Measurements from ENCODE around the gene FGF19.

FGF19 gene

GRCh38 chr11:69702769-69703452, 911 bp downstream of the FGF19 start:
- H4K20me1 ChIP-seq (ENCODE audit: control insufficient read depth, insufficient read depth, low read depth, low read length) = peaks cover 7% of the 10 kb centered on the region; the same call in 1 of the 2 replicates
- no peak overlapping the region for H3K4me3 ChIP-seq (ENCODE audit: low read length)
- H3K27me3 ChIP-seq (ENCODE audit: control insufficient read depth, low read length) = peaks cover 29% of the 10 kb centered on the region
- no peak overlapping the region for H3K4me2 ChIP-seq (ENCODE audit: low read length)
- peaks cover 11% of the 10 kb centered on the region for H3K4me1 ChIP-seq (ENCODE audit: control insufficient read depth, low read length)
- H3F3A ChIP-seq (ENCODE audit: control insufficient read depth, insufficient read depth) = no peaks in the 10 kb centered on the region; the same call in 1 of the 2 replicates
- H3K9me3 ChIP-seq (ENCODE audit: control insufficient read depth, insufficient read depth, low read length) = no peaks in the 10 kb centered on the region
- no peaks in the 10 kb centered on the region for H3K79me2 ChIP-seq (ENCODE audit: control insufficient read depth, low read length)
- H3K36me3 ChIP-seq (ENCODE audit: control insufficient read depth, low read length) = no peaks in the 10 kb centered on the region
- no peak overlapping the region for H3K27ac ChIP-seq (ENCODE audit: low read depth, low read length)
- TF ChIP-seq EZH2phosphoT487 (IDR thresholded peaks at IDR 0.05; ENCODE audit: borderline replicate concordance, low read length) = no peak
- TF ChIP-seq, protein P1, sequence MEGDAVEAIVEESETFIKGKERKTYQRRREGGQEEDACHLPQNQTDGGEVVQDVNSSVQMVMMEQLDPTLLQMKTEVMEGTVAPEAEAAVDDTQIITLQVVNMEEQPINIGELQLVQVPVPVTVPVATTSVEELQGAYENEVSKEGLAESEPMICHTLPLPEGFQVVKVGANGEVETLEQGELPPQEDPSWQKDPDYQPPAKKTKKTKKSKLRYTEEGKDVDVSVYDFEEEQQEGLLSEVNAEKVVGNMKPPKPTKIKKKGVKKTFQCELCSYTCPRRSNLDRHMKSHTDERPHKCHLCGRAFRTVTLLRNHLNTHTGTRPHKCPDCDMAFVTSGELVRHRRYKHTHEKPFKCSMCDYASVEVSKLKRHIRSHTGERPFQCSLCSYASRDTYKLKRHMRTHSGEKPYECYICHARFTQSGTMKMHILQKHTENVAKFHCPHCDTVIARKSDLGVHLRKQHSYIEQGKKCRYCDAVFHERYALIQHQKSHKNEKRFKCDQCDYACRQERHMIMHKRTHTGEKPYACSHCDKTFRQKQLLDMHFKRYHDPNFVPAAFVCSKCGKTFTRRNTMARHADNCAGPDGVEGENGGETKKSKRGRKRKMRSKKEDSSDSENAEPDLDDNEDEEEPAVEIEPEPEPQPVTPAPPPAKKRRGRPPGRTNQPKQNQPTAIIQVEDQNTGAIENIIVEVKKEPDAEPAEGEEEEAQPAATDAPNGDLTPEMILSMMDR (IDR thresholded peaks at IDR 0.05; ENCODE audit: low read depth, low read length, poor library complexity, severe bottlenecking) = no peak
- H3K9me2 ChIP-seq (replicated peaks; ENCODE audit: control insufficient read depth, low read length) = no peaks in the 10 kb centered on the region

GRCh38 chr11:69702239-69702691, 1.6 kb downstream of the FGF19 start:
- no peaks in the 10 kb centered on the region; the same call in 1 of the 2 replicates for H3F3A ChIP-seq (ENCODE audit: control insufficient read depth, insufficient read depth)
- H3K4me2 ChIP-seq (ENCODE audit: low read length) = no peak overlapping the region
- H3K4me3 ChIP-seq (ENCODE audit: low read length) = no peak overlapping the region
- peaks cover 31% of the 10 kb centered on the region for H3K27me3 ChIP-seq (ENCODE audit: control insufficient read depth, low read length)
- H3K27ac ChIP-seq (ENCODE audit: low read depth, low read length) = no peak overlapping the region
- no peaks in the 10 kb centered on the region for H3K79me2 ChIP-seq (ENCODE audit: control insufficient read depth, low read length)
- no peaks in the 10 kb centered on the region for H3K9me3 ChIP-seq (ENCODE audit: control insufficient read depth, insufficient read depth, low read length)
- peaks cover 11% of the 10 kb centered on the region for H3K4me1 ChIP-seq (ENCODE audit: control insufficient read depth, low read length)
- peaks cover 7% of the 10 kb centered on the region; the same call in 1 of the 2 replicates for H4K20me1 ChIP-seq (ENCODE audit: control insufficient read depth, insufficient read depth, low read depth, low read length)
- no peak for TF ChIP-seq EZH2phosphoT487 (IDR thresholded peaks at IDR 0.05; ENCODE audit: borderline replicate concordance, low read length)
- TF ChIP-seq, protein P1 (IDR thresholded peaks at IDR 0.05; ENCODE audit: low read depth, low read length, poor library complexity, severe bottlenecking) = no peak
- H3K9me2 ChIP-seq (replicated peaks; ENCODE audit: control insufficient read depth, low read length) = no peaks in the 10 kb centered on the region
- no peaks in the 10 kb centered on the region for H3K36me3 ChIP-seq (ENCODE audit: control insufficient read depth, low read length)

- Histone ChIP-seq H3K9me2 (replicated peaks; ENCODE audit: control insufficient read depth, low read length) (no peaks in the 10 kb centered on the region), H4K20me1 (ENCODE audit: control insufficient read depth, insufficient read depth, low read depth, low read length) (peaks cover 5% of the 10 kb centered on the region; the same call in 1 of the 2 replicates), H3K27me3 (ENCODE audit: control insufficient read depth, low read length) (peaks cover 21% of the 10 kb centered on the region), H3K4me3 (ENCODE audit: low read length) (no peak overlapping the region), H3K27ac (ENCODE audit: low read depth, low read length) (no peak overlapping the region), H3F3A (ENCODE audit: control insufficient read depth, insufficient read depth) (no peaks in the 10 kb centered on the region; the same call in 1 of the 2 replicates), H3K4me2 (ENCODE audit: low read length) (no peak overlapping the region), H3K9me3 (ENCODE audit: control insufficient read depth, insufficient read depth, low read length) (no peaks in the 10 kb centered on the region), H3K4me1 (ENCODE audit: control insufficient read depth, low read length) (peaks cover 11% of the 10 kb centered on the region), H3K79me2 (ENCODE audit: control insufficient read depth, low read length) (no peaks in the 10 kb centered on the region), H3K36me3 (ENCODE audit: control insufficient read depth, low read length) (no peaks in the 10 kb centered on the region)
- TF ChIP-seq, protein P1 (IDR thresholded peaks at IDR 0.05; ENCODE audit: low read depth, low read length, poor library complexity, severe bottlenecking) = no peak
- no peak for TF ChIP-seq EZH2phosphoT487 (IDR thresholded peaks at IDR 0.05; ENCODE audit: borderline replicate concordance, low read length)
Measured at GRCh38 chr11:69700278-69701140, 3.3 kb downstream of the FGF19 start.

Data from DOHH2 (cell line).